GM12878 (cell line): ENCODE results near the gene AVP.

Source experiments
- EP300 ChIP-seq, 2 experiments: fragments of 150-350 bp in 1 of 2; IDR thresholded peaks; 2 replicates each; pipeline ENCODE4 v1.6.1; 2011 to 2012; ENCODE audit warnings: low read depth in 2 of 2, low read length in 2 of 2, borderline replicate concordance in 1 of 2, improper control_type of control experiment in 1 of 2, inconsistent platforms in 1 of 2; ENCODE audit not compliant: control insufficient read depth in 1 of 2
- TAF1 ChIP-seq: IDR thresholded peaks from 2 replicates; pipeline ENCODE4 v1.6.1; 2011; ENCODE audit warnings: mild to moderate bottlenecking, low read depth, low read length, borderline replicate concordance
- ZZZ3 ChIP-seq: IDR thresholded peaks from 2 replicates; pipeline ENCODE4 v1.6.1; 2011; ENCODE audit warnings: low read depth; ENCODE audit not compliant: control insufficient read depth, insufficient read length
- TF ChIP-seq, protein P1 (sequence below), 3 experiments: IDR thresholded peaks in 2 of 3; conservative IDR thresholded peaks in 1 of 3; 2 replicates each; pipeline ENCODE4 v1.5.1; 2011; ENCODE audit warnings: low read depth in 3 of 3, low read length in 3 of 3, mild to moderate bottlenecking in 3 of 3, control low read depth in 2 of 3, moderate library complexity in 2 of 3, inconsistent platforms in 1 of 3, mixed read lengths in 1 of 3; ENCODE audit not compliant: control insufficient read depth in 2 of 3, insufficient read depth in 1 of 3; ENCODE audit errors: extremely low read depth in 1 of 3

DNA sequence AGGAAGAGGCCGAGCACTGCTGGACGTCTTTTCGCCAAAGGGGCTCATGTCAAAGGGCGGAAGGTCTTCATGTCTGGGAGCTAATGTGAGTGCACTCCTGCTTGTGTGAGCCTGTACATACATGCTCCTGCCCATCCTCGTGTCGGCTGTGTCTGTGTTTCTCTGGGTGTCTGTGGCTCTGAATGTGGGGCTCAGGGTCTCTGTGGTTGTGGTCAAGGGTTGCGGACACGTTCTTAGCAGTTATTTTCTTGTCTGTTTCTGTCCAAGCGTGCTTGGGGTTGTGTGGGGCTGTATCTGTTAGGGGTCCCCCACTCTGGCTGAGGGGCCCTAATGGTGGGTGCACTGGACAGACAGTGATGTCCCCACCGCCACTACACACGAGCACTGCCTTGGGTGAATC is 2.9 kb downstream of the AVP start:
- TF ChIP-seq, protein P1, sequence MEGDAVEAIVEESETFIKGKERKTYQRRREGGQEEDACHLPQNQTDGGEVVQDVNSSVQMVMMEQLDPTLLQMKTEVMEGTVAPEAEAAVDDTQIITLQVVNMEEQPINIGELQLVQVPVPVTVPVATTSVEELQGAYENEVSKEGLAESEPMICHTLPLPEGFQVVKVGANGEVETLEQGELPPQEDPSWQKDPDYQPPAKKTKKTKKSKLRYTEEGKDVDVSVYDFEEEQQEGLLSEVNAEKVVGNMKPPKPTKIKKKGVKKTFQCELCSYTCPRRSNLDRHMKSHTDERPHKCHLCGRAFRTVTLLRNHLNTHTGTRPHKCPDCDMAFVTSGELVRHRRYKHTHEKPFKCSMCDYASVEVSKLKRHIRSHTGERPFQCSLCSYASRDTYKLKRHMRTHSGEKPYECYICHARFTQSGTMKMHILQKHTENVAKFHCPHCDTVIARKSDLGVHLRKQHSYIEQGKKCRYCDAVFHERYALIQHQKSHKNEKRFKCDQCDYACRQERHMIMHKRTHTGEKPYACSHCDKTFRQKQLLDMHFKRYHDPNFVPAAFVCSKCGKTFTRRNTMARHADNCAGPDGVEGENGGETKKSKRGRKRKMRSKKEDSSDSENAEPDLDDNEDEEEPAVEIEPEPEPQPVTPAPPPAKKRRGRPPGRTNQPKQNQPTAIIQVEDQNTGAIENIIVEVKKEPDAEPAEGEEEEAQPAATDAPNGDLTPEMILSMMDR (IDR thresholded peaks at IDR 0.05 in 2 of 3, conservative IDR thresholded peaks at IDR 0.05 in 1 of 3; ENCODE audit: control insufficient read depth in 2 of 3, extremely low read depth in 1 of 3, insufficient read depth in 1 of 3, low read depth in 3 of 3, low read length in 3 of 3) = no peak
- no peak for TF ChIP-seq ZZZ3
- TF ChIP-seq TAF1 = no peak
- no peak for TF ChIP-seq EP300 (IDR thresholded peaks at IDR 0.05; ENCODE audit: borderline replicate concordance in 1 of 2, control insufficient read depth in 1 of 2, low read depth in 2 of 2, low read length in 2 of 2)
